ENCODE data around the gene CTTNBP2. TPM values are rescaled to one million over a fixed set of nuclear protein-coding genes. Genes with fewer than 3 reads are reported as not detected.
A peak's percentile ranks its signal among the peaks of the same experiment; 100 is the strongest.

CTTNBP2 gene
- total RNA-seq, 4 donors from 2014 or later: 13.8 to 19.4 (median 17.6) TPM

GRCh38 chr7:117862378-117862777, 10.9 kb downstream of the CTTNBP2 start:
- Histone ChIP-seq H3K4me3 (replicated peaks in 1 of 3) (no peak overlapping the region), H3K9me3 (no peaks in the 10 kb centered on the region), H3K27me3 (no peaks in the 10 kb centered on the region), H3K27ac (no peak overlapping the region), H3K36me3 (no peaks in the 10 kb centered on the region), H3K4me1 (no peaks in the 10 kb centered on the region)
- DNase-seq: no peak
- intact Hi-C loops (cut with DNase I): no loop called here
- TF ChIP-seq CTCF (IDR thresholded peaks at IDR 0.05) (no peak), POLR2A (IDR thresholded peaks at IDR 0.05) (no peak)
- 72 to 81% methylated on average over 3 of the region's 3 CpGs for WGBS, 2 donors

GRCh38 chr7:117859246-117859812, 13.9 kb downstream of the CTTNBP2 start:
- no peaks in the 10 kb centered on the region for H3K36me3 ChIP-seq
- intact Hi-C loops (cut with DNase I): no loop called here
- no peaks in the 10 kb centered on the region for H3K4me1 ChIP-seq
- no peaks in the 10 kb centered on the region for H3K27me3 ChIP-seq
- H3K27ac ChIP-seq: no peak overlapping the region
- TF ChIP-seq POLR2A (IDR thresholded peaks at IDR 0.05) (no peak), CTCF (IDR thresholded peaks at IDR 0.05) (no peak)
- H3K4me3 ChIP-seq (replicated peaks in 1 of 3): no peak overlapping the region
- 91 to 96% methylated on average over 4 of the region's 4 CpGs for WGBS, 2 donors
- H3K9me3 ChIP-seq: no peaks in the 10 kb centered on the region
- DNase-seq: no peak

GRCh38 chr7:117858712-117859111, 14.5 kb downstream of the CTTNBP2 start:
- TF ChIP-seq CTCF (IDR thresholded peaks at IDR 0.05): no peak
- TF ChIP-seq POLR2A (IDR thresholded peaks at IDR 0.05): no peak
- no peak overlapping the region for H3K4me3 ChIP-seq (replicated peaks in 1 of 3)
- intact Hi-C loops (cut with DNase I): no loop called here
- H3K27ac ChIP-seq: no peak overlapping the region
- no peaks in the 10 kb centered on the region for H3K27me3 ChIP-seq
- no peaks in the 10 kb centered on the region for H3K36me3 ChIP-seq
- WGBS, 2 donors: 95 to 96% methylated on average over 3 of the region's 3 CpGs
- no peak for DNase-seq
- no peaks in the 10 kb centered on the region for H3K4me1 ChIP-seq
- no peaks in the 10 kb centered on the region for H3K9me3 ChIP-seq

- Histone ChIP-seq H3K36me3 (no peaks in the 10 kb centered on the region), H3K4me3 (replicated peaks in 1 of 3) (no peak overlapping the region), H3K27me3 (no peaks in the 10 kb centered on the region), H3K9me3 (no peaks in the 10 kb centered on the region), H3K27ac (no peak overlapping the region), H3K4me1 (no peaks in the 10 kb centered on the region)
- 97% methylated on average over 6 of the region's 6 CpGs for WGBS, 2 donors
- no peak for TF ChIP-seq POLR2A (IDR thresholded peaks at IDR 0.05)
- no peak for TF ChIP-seq CTCF (IDR thresholded peaks at IDR 0.05)
- intact Hi-C loops (cut with DNase I): no loop called here
- DNase-seq: no peak
Measured at GRCh38 chr7:117857718-117858117, 15.5 kb downstream of the CTTNBP2 start.

- H3K36me3 ChIP-seq: no peaks in the 10 kb centered on the region
- TF ChIP-seq POLR2A (IDR thresholded peaks at IDR 0.05) (no peak), CTCF (IDR thresholded peaks at IDR 0.05) (no peak)
- no peak overlapping the region for H3K27ac ChIP-seq
- no peaks in the 10 kb centered on the region for H3K4me1 ChIP-seq
- H3K9me3 ChIP-seq: no peaks in the 10 kb centered on the region
- DNase-seq: peak in 1 of 2 donors; percentile 24
- intact Hi-C loops (cut with DNase I): no loop called here
- H3K4me3 ChIP-seq (replicated peaks in 1 of 3): no peak overlapping the region
- no peaks in the 10 kb centered on the region for H3K27me3 ChIP-seq
Measured at GRCh38 chr7:117856196-117856595, 17.0 kb downstream of the CTTNBP2 start.

Measured in thyroid gland (tissue), 4 donors.